HG03045 (cell line): ENCODE results near the gene CYP2W1.

Source experiments
- ATAC-seq: cut with Tn5 transposase; IDR thresholded peaks from one replicate; pipeline ENCODE4 v1.9.1; 2021; ENCODE audit warnings: mild to moderate bottlenecking, moderate library complexity; ENCODE audit not compliant: unreplicated experiment

CYP2W1 gene

GRCh38 chr7:1011297-1012003 lies 28.5 kb downstream of the CYP2W1 start:
- no peak for ATAC-seq

- ATAC-seq: no peak
Measured at GRCh38 chr7:1012004-1012715, 29.2 kb downstream of the CYP2W1 start.

DNA sequence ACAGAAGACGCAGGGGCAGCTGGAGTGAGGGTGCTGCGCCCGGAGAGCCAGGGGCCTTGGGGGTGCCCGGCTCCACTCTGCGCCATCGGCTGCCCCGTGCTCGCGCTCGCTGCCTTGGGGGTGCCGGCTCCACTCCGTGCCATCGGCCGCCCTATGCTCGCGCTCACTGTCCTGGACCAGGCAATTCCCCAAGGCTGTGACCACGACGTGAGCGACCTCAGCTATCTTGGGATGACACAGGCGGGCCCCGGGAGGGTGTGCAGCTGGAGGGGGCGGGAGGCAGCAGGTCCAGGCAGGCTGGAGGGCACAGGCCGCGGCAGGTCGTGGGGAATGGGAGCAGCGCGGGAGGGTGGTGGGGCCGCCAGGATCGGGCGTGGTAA lies 29.7 kb downstream of the CYP2W1 start:
- no peak for ATAC-seq

DNA sequence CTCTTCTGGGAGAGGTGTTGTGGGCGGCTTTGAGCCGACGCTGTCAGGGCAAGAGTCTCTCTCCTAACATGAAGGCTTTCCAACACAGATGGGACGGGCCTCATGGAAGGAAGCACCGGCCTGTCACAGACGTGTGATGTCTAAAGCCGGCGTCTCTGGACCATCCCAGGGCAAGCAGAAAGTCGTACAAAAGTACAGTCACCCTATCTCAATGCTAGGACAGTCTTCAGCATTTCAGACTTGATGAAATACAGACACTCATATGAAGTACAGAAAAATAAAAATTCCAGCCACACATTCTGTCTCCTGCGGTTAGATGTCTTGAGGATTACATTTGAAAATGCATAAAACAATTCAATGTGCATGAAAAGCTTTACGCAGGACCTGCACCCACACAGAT lies 30.6 kb downstream of the CYP2W1 start:
- ATAC-seq: no peak

DNA sequence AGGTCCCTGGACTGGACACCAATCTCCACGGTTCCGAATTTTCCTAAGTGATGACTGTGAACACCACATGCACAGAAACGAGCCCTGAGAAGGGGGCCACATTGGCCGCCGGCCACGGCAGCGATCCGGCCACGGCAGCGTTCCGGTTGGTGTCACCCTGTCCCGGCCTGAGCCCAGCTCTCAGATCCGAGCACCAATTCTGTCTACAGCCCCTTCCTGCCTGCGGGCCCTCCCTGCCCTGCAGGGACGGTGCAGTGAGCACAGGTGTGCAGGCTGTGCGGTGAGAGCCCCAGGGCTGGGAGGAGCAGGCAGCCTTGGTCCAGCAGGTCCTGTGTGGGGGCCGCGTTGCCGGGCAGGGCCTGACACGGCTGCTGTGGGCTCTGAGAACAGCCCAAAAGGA lies 31.7 kb downstream of the CYP2W1 start:
- no peak for ATAC-seq

DNA sequence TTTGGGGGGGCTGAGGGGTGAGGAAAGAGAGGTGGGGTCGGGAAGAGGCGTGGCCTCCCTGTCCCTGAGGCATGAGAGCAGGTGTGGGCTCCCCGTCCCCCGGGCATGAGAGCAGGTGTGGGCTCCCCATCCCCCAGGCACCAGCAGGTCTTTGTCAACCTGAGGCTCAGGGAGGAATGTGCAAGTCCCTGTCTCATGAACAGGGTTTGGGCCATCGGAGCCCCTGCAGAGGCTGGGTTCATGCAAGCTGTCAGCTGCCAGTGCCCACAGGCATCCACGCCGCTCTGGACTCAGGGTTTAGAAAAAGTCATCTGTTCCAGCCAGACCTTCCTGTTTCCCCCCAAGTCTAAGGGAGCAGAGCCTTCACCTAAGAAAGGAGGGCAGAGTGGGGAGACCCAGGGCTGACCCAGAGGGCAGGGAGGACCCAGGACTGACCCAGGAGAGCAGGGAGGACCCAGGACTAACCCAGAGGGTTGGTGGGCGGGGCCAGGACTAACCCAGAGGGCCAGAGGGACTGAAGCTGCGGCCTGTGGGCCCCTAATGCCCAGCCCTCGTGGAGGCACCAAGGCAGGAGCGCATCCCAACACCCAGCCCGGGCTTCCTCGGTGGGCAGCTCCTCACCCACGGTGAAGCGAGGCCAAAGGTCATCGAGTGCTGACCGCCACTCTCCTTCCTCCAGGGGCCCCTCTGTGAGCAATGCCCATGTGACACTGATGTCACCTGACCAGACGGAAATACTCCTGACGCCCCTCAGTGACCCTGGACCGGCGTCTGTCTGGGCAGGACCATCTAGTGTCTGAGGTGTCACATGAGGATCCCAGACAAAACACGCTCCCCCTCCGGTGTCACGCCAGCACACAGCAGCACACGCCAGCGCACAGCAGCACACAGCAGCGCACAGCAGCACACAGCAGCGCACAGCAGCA lies 32.5 kb downstream of the CYP2W1 start:
- no peak for ATAC-seq

GRCh38 chr7:1016577-1017531 lies 33.9 kb downstream of the CYP2W1 start:
- ATAC-seq: no peak

- no peak for ATAC-seq
Measured at GRCh38 chr7:1017586-1018333, 34.8 kb downstream of the CYP2W1 start.

GRCh38 chr7:1018334-1018695 lies 35.3 kb downstream of the CYP2W1 start:
- no peak for ATAC-seq

- ATAC-seq: no peak
Measured at GRCh38 chr7:1019255-1019785, 36.3 kb downstream of the CYP2W1 start.

- no peak for ATAC-seq
Measured at GRCh38 chr7:1019789-1020610, 37.0 kb downstream of the CYP2W1 start.

DNA sequence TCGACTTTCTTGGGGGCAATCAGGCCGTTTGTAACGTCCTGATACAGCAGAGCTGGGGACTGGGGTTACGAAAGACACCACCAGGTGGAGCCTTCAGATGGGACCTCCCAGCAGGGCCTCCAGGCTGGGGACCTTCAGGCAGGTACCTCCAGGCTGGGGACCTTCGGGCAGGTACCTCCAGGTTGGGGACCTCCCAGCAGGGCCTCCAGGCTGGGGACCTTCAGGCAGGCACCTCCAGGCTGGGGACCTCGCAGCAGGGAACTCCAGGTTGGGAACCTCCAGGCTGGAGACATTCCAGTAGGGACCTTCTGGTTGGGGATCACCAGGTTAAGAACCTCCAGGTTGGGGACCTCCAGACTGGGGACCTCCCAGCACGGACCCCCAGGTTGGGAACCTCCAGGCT lies 37.9 kb downstream of the CYP2W1 start:
- no peak for ATAC-seq

GRCh38 chr7:1021366-1021765 lies 38.4 kb downstream of the CYP2W1 start:
- ATAC-seq: no peak

- no peak for ATAC-seq
Measured at GRCh38 chr7:1021931-1022330, 39.0 kb downstream of the CYP2W1 start.

DNA sequence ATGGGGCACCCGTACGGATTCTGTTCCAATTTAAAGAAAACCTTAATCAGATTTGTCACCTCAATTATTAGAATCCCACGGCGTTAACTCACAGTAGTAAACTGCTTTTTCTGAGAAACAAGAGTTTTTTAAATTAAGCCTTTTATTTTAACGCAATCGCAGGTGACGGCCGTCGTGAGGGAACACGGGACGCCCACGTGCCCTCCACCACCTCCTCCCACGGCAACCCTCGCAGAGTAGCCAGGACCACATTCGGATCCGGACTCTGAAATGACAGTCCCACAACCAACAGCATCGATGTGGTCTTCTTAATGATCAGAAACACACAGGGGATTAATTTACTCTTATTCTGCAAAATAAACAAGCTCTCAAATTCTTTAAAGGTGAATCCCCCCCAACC lies 39.4 kb downstream of the CYP2W1 start:
- ATAC-seq: no peak

DNA sequence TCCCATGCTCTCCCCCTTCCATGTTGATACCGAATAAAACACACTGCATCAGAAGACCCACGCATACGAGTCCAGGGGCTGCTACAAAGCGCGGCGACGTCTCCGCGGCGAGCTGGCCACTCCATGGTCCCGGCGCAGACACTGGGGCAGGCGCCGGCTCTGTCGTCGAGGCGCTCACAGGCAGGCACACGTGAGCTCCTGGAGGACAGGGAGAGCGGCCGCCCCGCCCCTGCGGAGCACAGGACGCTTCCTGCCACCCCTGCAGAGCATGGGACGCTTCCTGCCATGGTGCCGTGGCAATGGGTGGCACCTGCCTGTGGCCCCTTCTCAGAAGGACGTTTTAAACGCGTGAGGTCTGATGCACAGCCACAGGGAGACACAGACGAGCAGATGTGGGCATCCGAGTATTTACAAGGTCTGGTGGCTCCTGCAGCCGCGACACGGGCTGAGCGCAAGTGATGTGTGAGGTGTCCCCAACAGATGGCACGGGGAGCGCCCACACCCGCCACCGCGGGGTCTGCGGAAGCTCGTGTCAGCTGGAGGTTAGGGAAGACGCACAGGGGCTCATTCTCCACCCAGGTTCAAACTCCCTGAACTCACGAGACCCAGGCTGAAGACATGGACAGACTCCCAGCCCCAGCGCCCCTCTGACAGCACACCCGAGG lies 40.0 kb downstream of the CYP2W1 start:
- ATAC-seq: no peak

DNA sequence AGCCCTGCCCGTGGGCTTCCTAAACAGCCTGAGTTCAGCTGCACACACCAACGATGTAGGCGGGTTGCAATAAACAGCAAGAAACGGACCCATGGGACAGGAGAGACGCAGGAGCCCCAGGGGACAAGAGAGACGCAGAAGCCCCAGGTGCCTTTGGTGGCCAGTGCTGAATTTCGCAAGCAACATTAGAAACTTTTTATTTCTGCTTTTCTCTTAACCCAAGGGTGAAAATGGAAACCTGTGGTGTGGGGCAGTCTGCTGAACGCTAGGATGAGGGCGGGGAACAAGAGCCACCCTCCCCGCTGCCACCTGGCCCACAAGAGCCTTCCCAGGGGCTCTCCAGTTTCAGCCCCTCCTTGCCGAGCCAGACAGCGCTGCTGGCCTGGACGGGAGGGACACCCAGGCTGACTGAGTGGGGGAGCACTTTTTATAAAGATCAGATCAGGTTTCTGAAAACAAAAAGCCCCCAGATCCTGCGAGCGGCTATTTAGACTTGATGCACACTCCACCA lies 41.4 kb downstream of the CYP2W1 start:
- ATAC-seq: peak; percentile 47
